Ecto neural progenitor cell (in vitro differentiated cells): Measurements from ENCODE around the gene KLF8.
"Not testable (repeated sequence)": the region's sequence is repeated elsewhere in the genome, so short reads cannot be mapped to it uniquely, and the experiment has no call there.

ENCODE experiments used
- DNase-seq: peaks from one replicate; pipeline ENCODE4 v3.0.0-alpha.2; 2018; ENCODE audit warnings: low spot score

The KLF8 gene

GRCh38 chrX:56232221-56233082, at the start of gene KLF8:
Gene KLF8 (plus strand): TSS chrX:56232356. CDS start chrX:56233335, 979 bp downstream.
- peak; percentile 56 for DNase-seq

GRCh38 chrX:56206945-56207344, 25.2 kb upstream of the KLF8 start:
- DNase-seq: not testable (repeated sequence)

- no peak for DNase-seq
These were observed 20.5 kb upstream of the KLF8 start for GRCh38 chrX:56211701-56212100.

GRCh38 chrX:56216332-56216731, 15.8 kb upstream of the KLF8 start:
- no peak for DNase-seq

GRCh38 chrX:56219700-56220099, 12.5 kb upstream of the KLF8 start:
- DNase-seq: no peak

- DNase-seq: no peak
These were observed 11.1 kb upstream of the KLF8 start for GRCh38 chrX:56221101-56221500.

GRCh38 chrX:56222473-56223000, 9.6 kb upstream of the KLF8 start:
- no peak for DNase-seq

GRCh38 chrX:56226980-56227379, 5.2 kb upstream of the KLF8 start:
- no peak for DNase-seq

- DNase-seq: no peak
These were observed 3.2 kb upstream of the KLF8 start for GRCh38 chrX:56228914-56229313.

- DNase-seq: peak; percentile 43
These were observed 542 bp upstream of the KLF8 start for GRCh38 chrX:56231537-56232090.

GRCh38 chrX:56233100-56233499, 944 bp downstream of the KLF8 start:
- peak; percentile 46 for DNase-seq

GRCh38 chrX:56233682-56234081, 1.5 kb downstream of the KLF8 start:
- peak; percentile 51 for DNase-seq

GRCh38 chrX:56248492-56248891, 16.3 kb downstream of the KLF8 start:
- DNase-seq: peak; percentile 47

GRCh38 chrX:56253832-56254703, 21.9 kb downstream of the KLF8 start:
- no peak for DNase-seq

GRCh38 chrX:56268888-56269287, 36.7 kb downstream of the KLF8 start:
- DNase-seq: no peak

- DNase-seq: no peak
These were observed 46.5 kb downstream of the KLF8 start for GRCh38 chrX:56278692-56279091.

- no peak for DNase-seq
These were observed 47.7 kb downstream of the KLF8 start for GRCh38 chrX:56279863-56280262.

GRCh38 chrX:56281789-56282188, 49.6 kb downstream of the KLF8 start:
- DNase-seq: no peak

- DNase-seq: no peak
These were observed 52.1 kb downstream of the KLF8 start for GRCh38 chrX:56284269-56284668.

- no peak for DNase-seq
These were observed 56.5 kb downstream of the KLF8 start for GRCh38 chrX:56288608-56289007.

GRCh38 chrX:56289449-56289848, 57.3 kb downstream of the KLF8 start:
- DNase-seq: no peak

GRCh38 chrX:56308726-56309125, 76.6 kb downstream of the KLF8 start:
- no peak for DNase-seq
